Measurements from ENCODE around the gene WDR18.

GRCh38 chr19:960601-960938, 23.6 kb upstream of the WDR18 start:
- TF ChIP-seq CTCF (conservative IDR thresholded peaks at IDR 0.05; ENCODE audit: low read depth in 2 of 2) (no peak), POLR2AphosphoS5 (IDR thresholded peaks at IDR 0.05; ENCODE audit: low read depth) (no peak), EZH2phosphoT487 (IDR thresholded peaks at IDR 0.05; ENCODE audit: unreplicated experiment) (no peak)
- TF ChIP-seq, protein P1, sequence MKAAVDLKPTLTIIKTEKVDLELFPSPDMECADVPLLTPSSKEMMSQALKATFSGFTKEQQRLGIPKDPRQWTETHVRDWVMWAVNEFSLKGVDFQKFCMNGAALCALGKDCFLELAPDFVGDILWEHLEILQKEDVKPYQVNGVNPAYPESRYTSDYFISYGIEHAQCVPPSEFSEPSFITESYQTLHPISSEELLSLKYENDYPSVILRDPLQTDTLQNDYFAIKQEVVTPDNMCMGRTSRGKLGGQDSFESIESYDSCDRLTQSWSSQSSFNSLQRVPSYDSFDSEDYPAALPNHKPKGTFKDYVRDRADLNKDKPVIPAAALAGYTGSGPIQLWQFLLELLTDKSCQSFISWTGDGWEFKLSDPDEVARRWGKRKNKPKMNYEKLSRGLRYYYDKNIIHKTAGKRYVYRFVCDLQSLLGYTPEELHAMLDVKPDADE (IDR thresholded peaks at IDR 0.05), result no peak
- TF ChIP-seq, protein P2, sequence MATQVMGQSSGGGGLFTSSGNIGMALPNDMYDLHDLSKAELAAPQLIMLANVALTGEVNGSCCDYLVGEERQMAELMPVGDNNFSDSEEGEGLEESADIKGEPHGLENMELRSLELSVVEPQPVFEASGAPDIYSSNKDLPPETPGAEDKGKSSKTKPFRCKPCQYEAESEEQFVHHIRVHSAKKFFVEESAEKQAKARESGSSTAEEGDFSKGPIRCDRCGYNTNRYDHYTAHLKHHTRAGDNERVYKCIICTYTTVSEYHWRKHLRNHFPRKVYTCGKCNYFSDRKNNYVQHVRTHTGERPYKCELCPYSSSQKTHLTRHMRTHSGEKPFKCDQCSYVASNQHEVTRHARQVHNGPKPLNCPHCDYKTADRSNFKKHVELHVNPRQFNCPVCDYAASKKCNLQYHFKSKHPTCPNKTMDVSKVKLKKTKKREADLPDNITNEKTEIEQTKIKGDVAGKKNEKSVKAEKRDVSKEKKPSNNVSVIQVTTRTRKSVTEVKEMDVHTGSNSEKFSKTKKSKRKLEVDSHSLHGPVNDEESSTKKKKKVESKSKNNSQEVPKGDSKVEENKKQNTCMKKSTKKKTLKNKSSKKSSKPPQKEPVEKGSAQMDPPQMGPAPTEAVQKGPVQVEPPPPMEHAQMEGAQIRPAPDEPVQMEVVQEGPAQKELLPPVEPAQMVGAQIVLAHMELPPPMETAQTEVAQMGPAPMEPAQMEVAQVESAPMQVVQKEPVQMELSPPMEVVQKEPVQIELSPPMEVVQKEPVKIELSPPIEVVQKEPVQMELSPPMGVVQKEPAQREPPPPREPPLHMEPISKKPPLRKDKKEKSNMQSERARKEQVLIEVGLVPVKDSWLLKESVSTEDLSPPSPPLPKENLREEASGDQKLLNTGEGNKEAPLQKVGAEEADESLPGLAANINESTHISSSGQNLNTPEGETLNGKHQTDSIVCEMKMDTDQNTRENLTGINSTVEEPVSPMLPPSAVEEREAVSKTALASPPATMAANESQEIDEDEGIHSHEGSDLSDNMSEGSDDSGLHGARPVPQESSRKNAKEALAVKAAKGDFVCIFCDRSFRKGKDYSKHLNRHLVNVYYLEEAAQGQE (IDR thresholded peaks at IDR 0.05; ENCODE audit: unreplicated experiment), result no peak
